GM12872 (cell line): ENCODE data around the gene TMEFF1.

Source experiments
- CTCF ChIP-seq: IDR thresholded peaks from 3 replicates; pipeline ENCODE4 v1.5.1; 2011; ENCODE audit warnings: low read depth, mild to moderate bottlenecking, low read length, moderate library complexity; ENCODE audit not compliant: insufficient read depth

The TMEFF1 gene

GRCh38 chr9:100455470-100455869 lies 17.5 kb upstream of the TMEFF1 start:
- TF ChIP-seq CTCF, result no peak

DNA sequence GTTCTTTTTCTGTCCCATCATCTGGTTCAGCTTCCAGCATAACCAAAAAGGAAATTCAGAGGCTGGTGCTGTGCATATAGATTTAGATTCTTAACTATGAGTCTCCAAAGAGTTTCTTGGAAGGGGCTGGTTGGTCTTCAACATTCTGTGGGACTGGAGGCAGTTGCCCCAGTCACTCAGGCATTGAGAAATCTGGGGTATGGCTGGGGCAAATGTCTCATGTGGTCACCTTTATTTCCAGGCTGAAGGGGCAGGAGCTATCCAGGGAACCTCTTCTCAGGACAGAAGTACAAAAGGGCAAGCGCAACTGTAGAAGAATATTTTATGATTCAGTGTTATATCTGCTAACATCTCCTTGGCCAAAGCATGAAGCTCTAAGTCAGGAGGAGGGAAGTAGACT lies 15.4 kb upstream of the TMEFF1 start:
- TF ChIP-seq CTCF, result no peak

GRCh38 chr9:100459963-100460362 lies 13.0 kb upstream of the TMEFF1 start:
- no peak for TF ChIP-seq CTCF

GRCh38 chr9:100465274-100465673 lies 7.7 kb upstream of the TMEFF1 start:
- TF ChIP-seq CTCF, result no peak

GRCh38 chr9:100465761-100466160 lies 7.2 kb upstream of the TMEFF1 start:
- no peak for TF ChIP-seq CTCF

DNA sequence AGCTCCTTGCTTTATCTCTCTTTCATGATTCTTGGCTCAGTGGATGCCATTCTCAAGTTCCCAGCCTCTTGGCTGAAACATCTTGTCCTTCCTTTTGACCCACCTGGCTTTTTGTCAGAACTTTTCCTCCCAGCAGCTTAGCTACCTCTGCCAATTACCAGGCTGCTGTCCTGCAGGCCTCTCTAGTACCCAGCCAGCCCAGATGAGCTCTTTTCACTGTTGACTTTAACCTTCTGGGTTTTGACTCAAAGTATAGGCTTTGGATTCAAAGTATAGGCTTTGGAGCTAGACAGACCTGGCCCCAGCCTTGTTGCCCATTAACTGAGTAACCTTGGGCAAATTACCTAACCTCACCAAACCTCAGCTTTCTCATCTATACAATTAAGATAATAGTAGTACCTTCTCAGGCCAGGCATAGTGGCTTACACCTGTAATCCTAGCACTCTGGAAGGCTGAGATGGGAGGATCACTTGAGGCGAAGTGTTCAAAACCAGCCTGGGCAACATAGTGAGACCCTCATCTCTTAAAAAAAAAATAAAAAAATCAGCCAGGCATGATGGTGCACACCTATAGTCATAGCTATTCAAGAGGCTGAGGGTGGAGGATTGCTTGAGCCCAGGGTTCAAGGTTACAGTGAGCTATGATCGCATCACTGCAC lies 6.6 kb upstream of the TMEFF1 start:
- TF ChIP-seq CTCF, result no peak

- TF ChIP-seq CTCF, result no peak
These were observed 6.1 kb upstream of the TMEFF1 start for GRCh38 chr9:100466829-100467221.

DNA sequence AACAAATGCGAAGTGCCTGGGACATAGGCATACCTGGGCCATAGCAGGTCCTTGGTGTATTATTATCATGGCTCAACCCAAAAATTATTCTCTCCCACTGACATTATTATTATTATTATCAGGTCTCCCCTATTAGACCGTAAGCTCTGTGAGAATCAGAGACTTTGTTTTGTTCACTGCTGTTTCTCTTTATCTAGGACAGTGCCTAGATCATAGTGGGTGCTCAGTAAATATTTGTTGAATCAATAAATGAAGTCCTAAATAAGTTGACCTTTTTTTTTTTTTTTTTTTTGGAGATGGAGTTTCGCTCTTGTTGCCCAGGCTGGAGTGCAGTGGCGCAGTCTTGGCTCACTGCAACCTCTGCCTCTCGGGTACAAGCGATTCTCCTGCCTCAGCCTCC lies 4.9 kb upstream of the TMEFF1 start:
- TF ChIP-seq CTCF, result no peak
